Kidney tubule cell (primary cell): ENCODE data around the gene E2F8.
A peak's percentile ranks its signal among the peaks of the same experiment; 100 is the strongest.

Experiments used
- DNase-seq: peaks from one replicate; pipeline ENCODE4 v3.0.0-alpha.2; 2018; ENCODE audit warnings: low spot score

The E2F8 gene

DNA sequence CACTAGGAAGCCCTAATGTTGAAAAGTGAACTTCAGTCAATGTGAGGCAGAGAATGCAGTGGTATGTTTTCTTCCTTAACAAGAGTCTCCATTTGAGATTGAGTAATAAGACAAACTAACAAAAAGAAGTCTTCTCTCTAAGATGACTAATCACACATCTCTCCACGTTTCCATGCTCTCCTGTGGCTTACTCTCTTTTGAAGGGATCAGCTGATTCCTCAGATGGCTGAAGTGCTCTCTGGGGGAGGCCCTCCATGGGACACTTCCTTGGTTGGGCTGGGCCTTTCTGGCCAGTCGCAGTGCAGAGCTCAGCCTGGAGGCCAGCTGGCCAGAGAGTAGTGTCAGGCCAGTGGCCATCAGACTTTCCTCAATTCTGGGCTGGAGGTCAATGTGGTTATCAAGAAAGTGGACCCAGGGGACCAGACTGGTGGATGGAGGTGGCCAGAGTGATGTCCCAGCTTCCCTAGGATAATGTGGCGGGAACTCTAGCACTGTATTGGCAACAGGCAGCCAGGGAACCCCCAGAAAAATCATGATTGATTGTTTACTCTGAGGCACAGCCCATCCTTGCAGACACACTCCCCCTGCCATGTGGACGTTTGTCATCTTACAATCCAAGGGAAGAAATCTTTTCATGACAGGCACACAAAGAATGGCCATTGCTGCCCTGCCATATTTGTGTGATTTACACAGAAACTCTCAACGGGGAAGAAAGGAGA lies 53.5 kb downstream of the E2F8 start:
- DNase-seq = peak; percentile 37

DNA sequence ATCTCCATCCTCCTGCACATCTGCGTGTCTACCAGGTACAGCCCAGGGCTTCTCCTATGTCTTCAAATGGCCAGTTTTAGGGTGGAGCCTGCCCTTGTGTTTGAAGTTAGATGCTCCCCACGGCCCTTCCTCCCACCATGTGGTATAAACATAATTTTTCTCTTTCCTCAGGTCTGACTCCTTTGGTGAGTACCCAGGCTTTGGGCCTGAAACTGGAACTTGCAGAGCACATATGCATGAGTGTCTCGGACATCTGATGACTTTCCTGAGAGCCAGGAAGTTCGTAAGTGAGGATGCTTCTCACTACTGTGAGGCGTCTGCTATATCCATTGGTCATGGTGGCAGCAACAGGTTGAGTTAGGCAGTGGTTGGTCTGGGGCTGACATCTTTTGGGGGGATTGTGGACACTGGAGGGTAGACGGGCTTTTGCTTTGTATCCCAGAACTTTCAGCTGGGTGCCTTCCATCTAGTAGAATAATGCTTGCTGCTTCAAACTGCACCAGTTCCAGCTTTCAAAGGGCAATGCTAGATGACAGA lies 55.2 kb downstream of the E2F8 start:
- no peak for DNase-seq

DNA sequence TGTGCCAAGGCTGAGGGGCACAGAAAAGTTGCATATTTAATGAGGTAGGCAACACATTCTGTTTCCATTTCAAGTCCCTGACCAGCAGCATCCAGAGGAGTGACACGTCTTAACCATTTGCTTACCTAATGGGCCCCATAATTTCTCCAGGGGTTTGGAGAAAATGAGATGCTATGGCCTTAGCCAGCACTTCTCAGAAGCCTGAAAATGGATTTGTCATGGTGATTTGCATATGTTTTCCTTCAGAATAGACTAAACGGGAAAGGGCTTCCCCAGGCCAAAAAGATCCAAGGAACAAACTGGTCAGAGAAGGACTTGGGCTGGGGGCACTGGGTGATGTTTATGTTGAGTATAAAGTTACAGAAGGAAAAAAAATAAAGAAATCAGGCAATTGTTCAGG lies 55.7 kb downstream of the E2F8 start:
- DNase-seq = no peak

DNA sequence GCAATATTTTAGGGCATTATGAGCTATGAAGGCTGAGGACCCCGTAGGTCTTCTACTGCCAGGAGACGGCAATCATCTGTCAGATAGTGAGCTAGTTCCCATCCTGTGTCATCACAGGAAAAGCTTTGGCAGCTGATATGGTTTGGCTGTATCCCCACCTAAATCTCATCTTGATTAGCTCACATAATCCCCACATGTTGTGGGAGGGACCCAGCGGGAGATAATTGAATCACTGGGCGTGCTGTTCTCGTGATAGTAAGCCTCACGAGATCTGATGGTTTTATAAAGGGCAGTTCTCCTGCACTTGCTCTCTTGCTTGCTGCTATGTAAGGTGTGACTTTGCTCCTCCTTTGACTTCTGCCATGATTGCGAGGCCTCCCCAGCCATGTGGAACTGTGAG lies 57.1 kb downstream of the E2F8 start:
- DNase-seq = no peak

DNA sequence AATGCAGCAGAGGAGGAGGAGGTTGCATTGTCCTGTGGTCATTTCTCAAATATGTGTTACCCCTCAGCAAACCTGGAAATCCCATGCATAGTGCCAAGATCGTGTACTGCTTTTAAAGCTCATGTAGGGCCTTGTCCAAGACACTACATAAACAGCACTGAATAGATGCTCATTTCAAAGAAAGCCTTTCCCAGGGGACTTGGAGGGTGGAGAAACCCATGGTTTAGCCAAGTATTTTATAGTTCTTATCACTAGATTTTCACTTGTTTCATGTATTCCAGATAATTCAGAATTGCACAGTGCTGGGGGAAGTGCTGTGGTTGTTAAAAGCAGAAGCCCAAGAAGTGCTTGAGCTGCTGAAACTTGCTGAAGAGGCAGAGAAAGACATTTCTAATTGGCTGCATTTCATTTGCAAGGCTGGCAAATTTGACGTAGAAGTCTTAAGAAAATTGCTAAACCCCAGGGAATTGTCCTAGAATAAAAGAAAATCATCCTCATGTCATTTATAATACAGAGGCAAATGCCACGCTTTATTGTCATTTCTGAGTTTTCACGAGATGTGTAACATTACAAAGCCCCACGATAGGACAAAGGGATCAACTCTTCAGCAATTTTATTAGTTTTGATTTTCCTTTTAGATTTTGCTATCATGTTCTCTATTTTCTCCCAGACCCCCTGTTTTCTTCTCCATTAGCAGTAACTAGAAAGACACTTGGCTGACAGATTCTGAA lies 59.0 kb downstream of the E2F8 start:
- DNase-seq = no peak

DNA sequence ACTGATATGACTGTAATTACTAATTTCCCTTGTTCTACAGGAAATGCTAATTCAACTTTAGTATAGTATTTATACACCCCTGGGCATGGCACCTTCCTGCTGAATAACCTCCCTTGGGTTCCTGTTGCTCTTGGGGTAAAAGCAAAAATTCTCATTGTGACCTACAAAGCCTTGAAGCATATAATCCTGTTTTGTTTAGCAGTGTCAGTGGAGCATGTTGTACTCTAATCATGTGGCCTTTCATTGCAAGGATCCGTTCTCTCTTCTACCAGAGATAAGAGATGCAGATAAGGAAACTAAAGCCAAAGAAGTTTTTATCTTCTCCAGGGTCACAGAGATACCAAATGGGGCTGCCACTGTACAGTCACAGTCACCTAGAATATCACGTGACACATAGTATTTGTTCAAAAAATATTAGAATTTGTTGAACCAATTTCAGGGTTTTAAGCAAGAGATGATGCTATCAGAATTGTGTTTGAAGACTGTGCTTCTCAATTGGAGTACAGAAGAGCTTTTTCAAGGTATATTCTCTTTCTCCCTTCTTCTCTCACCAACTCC lies 64.0 kb downstream of the E2F8 start:
- no peak for DNase-seq
